HCT116 (cell line): Measurements from ENCODE around the gene CST4. TPM values are rescaled to one million over a fixed set of nuclear protein-coding genes. Genes with fewer than 3 reads are reported as not detected.

Source experiments
- ATAC-seq: fragments of 200-7000 bp; cut with Tn5 transposase; 2 replicates; pipeline ENCODE4 v1.9.1; 2020; ENCODE audit warnings: mild to moderate bottlenecking, moderate library complexity
- BruUV-seq: library from RNA; stranded (reverse); fragments of 400-500 nt; replicated peaks from 2 replicates; lab custom pipeline; 2021; lab: Mats Ljungman, UMichigan
- CTCF ChIA-PET: fragments of 300-600 bp; sonication (Branson Sonifier 250); formaldehyde crosslinking; loops from one replicate; lab custom pipeline; 2021; ENCODE audit warnings: antibody characterized with exemption; lab: Charles Lee
- POLR2A ChIA-PET: fragments of 300-600, 350-600 bp; sonication (Branson Sonifier 250); formaldehyde crosslinking; loops from one replicate; lab custom pipeline; 2021; ENCODE audit warnings: antibody characterized with exemption; lab: Charles Lee
- RAD21 ChIA-PET, 2 experiments: fragments of 300-600 bp; sonication (Branson Sonifier 250); formaldehyde crosslinking; loops; one replicate each; lab custom pipeline; 2023; ENCODE audit warnings: low total read pairs in 2 of 2; ENCODE audit not compliant: uncharacterized antibody in 2 of 2, unreplicated experiment in 2 of 2, low non-redundant PET in 1 of 2; lab: Charles Lee
- DNase-seq: peaks from one replicate; pipeline ENCODE4 v3.0.0-alpha.2; 2010; ENCODE audit warnings: low read depth, low spot score
- H2AFZ ChIP-seq: fragments of 200-600 bp; shearing (Covaris generic), sonication (generic); 2 replicates; pipeline ENCODE4 v1.6.1; 2017; ENCODE audit warnings: low read depth, mixed run types, mixed read lengths, antibody characterized with exemption, low read length; ENCODE audit not compliant: poor library complexity, severe bottlenecking
- H3K27ac ChIP-seq: 2 replicates; pipeline ENCODE4 v1.5.1; 2012; ENCODE audit warnings: low read depth, low read length
- H3K27me3 ChIP-seq: fragments of 200-600 bp; sonication (generic); 2 replicates; pipeline ENCODE4 v1.6.1; 2016; ENCODE audit warnings: mixed run types, low read length, mixed read lengths; ENCODE audit not compliant: insufficient read depth
- H3K36me3 ChIP-seq, 2 experiments: fragments of 200-500 bp in 1 of 2; fragments of 200-600 bp in 1 of 2; sonication (Bioruptor generic) in 1 of 2; sonication (generic) in 1 of 2; 2 replicates each; pipeline versions ENCODE4 v1.5.1 to v1.6.1; 2014 to 2016; ENCODE audit warnings: low read length in 2 of 2, inconsistent platforms in 1 of 2, mixed read lengths in 1 of 2, mixed run types in 1 of 2; ENCODE audit not compliant: insufficient read depth in 2 of 2, control insufficient read depth in 1 of 2
- H3K4me1 ChIP-seq, 2 experiments: fragments of 200-600 bp in 1 of 2; sonication (generic) in 1 of 2; 2 replicates each; pipeline versions ENCODE4 v1.5.1 to v1.6.1; 2012 to 2017; ENCODE audit warnings: low read length in 2 of 2, inconsistent platforms in 1 of 2, mild to moderate bottlenecking in 1 of 2, mixed read lengths in 1 of 2, mixed run types in 1 of 2, moderate library complexity in 1 of 2; ENCODE audit not compliant: insufficient read depth in 2 of 2, control insufficient read depth in 1 of 2
- H3K4me2 ChIP-seq: fragments of 200-600 bp; sonication (generic); 2 replicates; pipeline ENCODE4 v1.6.1; 2017; ENCODE audit warnings: mixed run types, low read length, mixed read lengths
- H3K4me3 ChIP-seq, 2 experiments: fragments of 200-600 bp in 1 of 2; sonication (generic) in 1 of 2; replicated peaks in 1 of 2; 2 replicates each; pipeline ENCODE4 v1.5.1; 2011 to 2016; ENCODE audit warnings: low read length in 2 of 2, control low read depth in 1 of 2, low read depth in 1 of 2, mild to moderate bottlenecking in 1 of 2, mixed read lengths in 1 of 2, mixed run types in 1 of 2
- H3K79me2 ChIP-seq: fragments of 200-600 bp; sonication (generic); 2 replicates; pipeline ENCODE4 v1.6.1; 2017; ENCODE audit warnings: mild to moderate bottlenecking, mixed run types, low read length, moderate library complexity, mixed read lengths; ENCODE audit not compliant: insufficient read depth
- H3K9ac ChIP-seq: fragments of 200-600 bp; sonication (generic); 2 replicates; pipeline ENCODE4 v1.6.1; 2016; ENCODE audit warnings: low read length, mixed read lengths
- H3K9me2 ChIP-seq: fragments of 200-600 bp; sonication (generic), shearing (Covaris generic); 2 replicates; pipeline ENCODE4 v1.6.1; 2017; ENCODE audit warnings: mixed run types, mild to moderate bottlenecking, moderate library complexity; ENCODE audit not compliant: insufficient read depth
- H3K9me3 ChIP-seq, 2 experiments: fragments of 200-500 bp in 1 of 2; fragments of 200-600 bp in 1 of 2; sonication (Bioruptor generic) in 1 of 2; sonication (generic) in 1 of 2; 2 replicates each; pipeline ENCODE4 v1.6.1; 2014 to 2017; ENCODE audit warnings: low read length in 2 of 2, mixed read lengths in 2 of 2, inconsistent platforms in 1 of 2, low read depth in 1 of 2, mild to moderate bottlenecking in 1 of 2, mixed run types in 1 of 2, moderate library complexity in 1 of 2; ENCODE audit not compliant: control insufficient read depth in 1 of 2, insufficient read depth in 1 of 2
- H4K20me1 ChIP-seq: fragments of 200-600 bp; sonication (generic), shearing (Covaris generic); 2 replicates; pipeline ENCODE4 v1.6.1; 2017; ENCODE audit warnings: mixed run types, mild to moderate bottlenecking, moderate library complexity; ENCODE audit not compliant: insufficient read depth
- CBX3 ChIP-seq: IDR thresholded peaks from 2 replicates; pipeline ENCODE4 v1.6.1; 2012; ENCODE audit warnings: low read depth
- CTCF ChIP-seq, 3 experiments: fragments of 200-600 bp in 1 of 3; sonication (generic) in 1 of 3; IDR thresholded peaks in 2 of 3; conservative IDR thresholded peaks in 1 of 3; 2 replicates each; pipeline ENCODE4 v1.5.1; 2012 to 2017; ENCODE audit warnings: low read depth in 2 of 3, low read length in 2 of 3, antibody characterized with exemption in 1 of 3, borderline replicate concordance in 1 of 3, control low read depth in 1 of 3, mild to moderate bottlenecking in 1 of 3, mixed read lengths in 1 of 3, mixed run types in 1 of 3, moderate library complexity in 1 of 3; ENCODE audit not compliant: insufficient read depth in 1 of 3
- EGR1 ChIP-seq: IDR thresholded peaks from 2 replicates; pipeline ENCODE4 v1.6.1; 2012; ENCODE audit warnings: low read depth
- ELF1 ChIP-seq: IDR thresholded peaks from 2 replicates; pipeline ENCODE4 v1.6.1; 2012; ENCODE audit warnings: low read depth, borderline replicate concordance
- EZH2 ChIP-seq: fragments of 200-600 bp; sonication (generic); IDR thresholded peaks from 2 replicates; pipeline ENCODE4 v1.6.1; 2017; ENCODE audit warnings: antibody characterized with exemption, mixed run types
- EZH2phosphoT487 ChIP-seq: fragments of 200-600 bp; IDR thresholded peaks from 2 replicates; pipeline ENCODE4 v1.6.1; 2018; ENCODE audit warnings: antibody characterized with exemption, borderline replicate concordance
- FOSL1 ChIP-seq: IDR thresholded peaks from 2 replicates; pipeline ENCODE4 v1.6.1; 2012; ENCODE audit warnings: low read depth
- JUND ChIP-seq: IDR thresholded peaks from 2 replicates; pipeline ENCODE4 v1.6.1; 2012
- POLR2A ChIP-seq: IDR thresholded peaks from 2 replicates; pipeline ENCODE4 v1.7.0; 2011; ENCODE audit warnings: borderline replicate concordance; ENCODE audit not compliant: insufficient read depth, insufficient read length; ENCODE audit errors: extremely low read depth
- POLR2AphosphoS5 ChIP-seq: IDR thresholded peaks from 2 replicates; pipeline ENCODE4 v1.6.1; 2011; ENCODE audit warnings: mild to moderate bottlenecking, low read depth, low read length, moderate library complexity
- RAD21 ChIP-seq: IDR thresholded peaks from 2 replicates; pipeline ENCODE4 v1.6.1; 2012; ENCODE audit warnings: low read depth, mild to moderate bottlenecking
- SIN3A ChIP-seq: IDR thresholded peaks from 2 replicates; pipeline ENCODE4 v1.6.1; 2012; ENCODE audit warnings: low read depth
- SP1 ChIP-seq: IDR thresholded peaks from 2 replicates; pipeline ENCODE4 v1.6.1; 2012; ENCODE audit warnings: low read depth
- TCF7L2 ChIP-seq: IDR thresholded peaks from 2 replicates; pipeline ENCODE4 v1.7.0; 2011; ENCODE audit warnings: borderline replicate concordance, inconsistent platforms; ENCODE audit not compliant: insufficient read depth, insufficient read length; ENCODE audit errors: extremely low read depth
- ZBTB33 ChIP-seq: IDR thresholded peaks from 2 replicates; pipeline ENCODE4 v1.6.1; 2011; ENCODE audit warnings: mild to moderate bottlenecking, low read length, moderate library complexity; ENCODE audit not compliant: insufficient replicate concordance; ENCODE audit errors: extremely low read depth
- intact Hi-C: fragments of 100-400 bp; cut with micrococcal nuclease; formaldehyde crosslinking; loops from 2 replicates; pipeline ENCODE4 v1.10.0; 2022
- total RNA-seq: library from RNA; stranded (reverse); gene quantifications from one replicate; pipeline ENCODE4 v1.2.1, GENCODE V29; 2021; ENCODE audit not compliant: unreplicated experiment
- TF ChIP-seq, protein P1 (sequence below): IDR thresholded peaks from 2 replicates; pipeline ENCODE4 v1.6.1; 2012
- TF ChIP-seq, protein P2 (sequence below): IDR thresholded peaks from 2 replicates; pipeline ENCODE4 v1.6.1; 2012

CST4 gene
- total RNA-seq, 1 experiment from 2014 or later: not detected

DNA sequence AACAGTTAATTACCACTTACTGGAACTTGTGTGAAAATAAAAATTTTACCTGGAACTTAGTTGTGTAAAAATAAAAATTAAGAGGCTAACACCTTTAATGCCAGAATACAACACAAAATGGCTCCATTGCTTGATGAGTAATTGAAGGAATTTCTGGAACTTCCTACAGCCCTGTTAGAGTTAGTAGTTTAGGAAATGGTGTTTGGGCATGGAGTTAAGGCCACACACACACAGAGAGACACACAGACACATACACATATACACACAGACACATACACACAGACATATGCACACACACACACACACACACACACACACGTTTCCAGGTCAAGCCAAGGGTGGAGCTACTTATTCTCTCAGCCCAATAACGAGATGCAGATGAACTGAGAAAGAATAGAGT is 30.5 kb downstream of the CST4 start:
- no peaks in the 10 kb centered on the region for H3K9me3 ChIP-seq
- H3K9me2 ChIP-seq: no peaks in the 10 kb centered on the region
- H4K20me1 ChIP-seq: no peaks in the 10 kb centered on the region
- no TSS peak for BruUV-seq
- H3K4me1 ChIP-seq: no peaks in the 10 kb centered on the region
- DNase-seq: no peak
- no peak overlapping the region for H3K27ac ChIP-seq
- no peaks in the 10 kb centered on the region for H3K27me3 ChIP-seq
- CTCF ChIA-PET: no interaction called here
- no peak overlapping the region for H3K4me3 ChIP-seq
- no peak overlapping the region for H2AFZ ChIP-seq
- TF ChIP-seq CBX3: no peak
- TF ChIP-seq SP1: no peak
- TF ChIP-seq, all 23 proteins: peak for 0
- intact Hi-C loops: no loop called here
- Histone ChIP-seq H3K4me2 (no peak overlapping the region), H3K79me2 (no peaks in the 10 kb centered on the region), H3K36me3 (no peaks in the 10 kb centered on the region), H3K9ac (no peak overlapping the region)
- ChIA-PET POLR2A (no interaction called here), RAD21 (no interaction called here)
- no peak for ATAC-seq

DNA sequence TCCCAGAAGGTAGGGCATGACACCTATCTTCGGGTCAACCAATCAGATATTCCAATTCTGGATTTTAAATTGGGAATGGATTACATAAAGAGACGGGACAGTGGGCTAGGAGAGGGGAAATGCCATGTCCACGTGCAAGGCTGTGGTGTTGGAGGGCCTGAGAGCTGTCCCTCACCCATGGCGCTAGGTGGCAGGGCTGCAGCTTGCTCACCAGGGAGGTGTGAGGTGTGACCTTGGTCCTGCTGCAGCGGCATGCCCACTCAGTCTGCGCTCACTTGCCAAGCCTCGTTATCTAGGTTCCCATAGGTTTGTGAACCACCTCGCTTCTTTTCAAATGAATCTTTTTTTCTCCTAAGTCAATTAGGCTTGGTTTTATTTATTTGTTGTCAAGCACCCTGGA is 31.6 kb downstream of the CST4 start:
- ChIA-PET CTCF (no interaction called here), RAD21 (no interaction called here), POLR2A (no interaction called here)
- ATAC-seq (peak; percentile 95), DNase-seq (no peak)
- no peaks in the 10 kb centered on the region for H3K9me3 ChIP-seq
- H3K27ac ChIP-seq: no peak overlapping the region
- H3K79me2 ChIP-seq: no peaks in the 10 kb centered on the region
- TF ChIP-seq RAD21 (0 out of 2 replicates have a peak, but pooled peaks have one; percentile 13), FOSL1 (no peak), POLR2A (no peak), JUND (no peak), SIN3A (no peak), ELF1 (no peak), EGR1 (no peak), CTCF (IDR thresholded peaks at IDR 0.05 in 2 of 3, conservative IDR thresholded peaks at IDR 0.05 in 1 of 3; ENCODE audit: borderline replicate concordance in 1 of 3, insufficient read depth in 1 of 3, low read depth in 2 of 3, low read length in 2 of 3) (peak; percentile 6 to 36 (median 23); a peak in 2 of 6 replicates), TCF7L2 (no peak), ZBTB33 (no peak), CBX3 (no peak), EZH2 (no peak), SP1 (no peak), EZH2phosphoT487 (no peak), POLR2AphosphoS5 (no peak)
- TF ChIP-seq, protein P1, sequence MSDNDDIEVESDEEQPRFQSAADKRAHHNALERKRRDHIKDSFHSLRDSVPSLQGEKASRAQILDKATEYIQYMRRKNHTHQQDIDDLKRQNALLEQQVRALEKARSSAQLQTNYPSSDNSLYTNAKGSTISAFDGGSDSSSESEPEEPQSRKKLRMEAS: peak; percentile 73
- TF ChIP-seq, protein P2, sequence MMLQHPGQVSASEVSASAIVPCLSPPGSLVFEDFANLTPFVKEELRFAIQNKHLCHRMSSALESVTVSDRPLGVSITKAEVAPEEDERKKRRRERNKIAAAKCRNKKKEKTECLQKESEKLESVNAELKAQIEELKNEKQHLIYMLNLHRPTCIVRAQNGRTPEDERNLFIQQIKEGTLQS: no peak
- no peaks in the 10 kb centered on the region for H3K36me3 ChIP-seq
- no peak overlapping the region for H3K4me2 ChIP-seq
- no peaks in the 10 kb centered on the region for H3K4me1 ChIP-seq
- no peaks in the 10 kb centered on the region for H4K20me1 ChIP-seq
- no peak overlapping the region for H3K4me3 ChIP-seq
- no peaks in the 10 kb centered on the region for H3K27me3 ChIP-seq
- no peaks in the 10 kb centered on the region for H3K9me2 ChIP-seq
- H3K9ac ChIP-seq: no peak overlapping the region
- H2AFZ ChIP-seq: no peak overlapping the region
- intact Hi-C loops: no loop called here
- BruUV-seq: no TSS peak
